IPS-18c (cell line): Measurements from ENCODE around the gene RDH5.

ENCODE experiments used
- H3K4me3 ChIP-seq: 2 replicates; pipeline ENCODE4 v1.7.0; 2013; ENCODE audit warnings: low read depth, mild to moderate bottlenecking, low read length, moderate library complexity; ENCODE audit not compliant: insufficient read depth
- H3K9me3 ChIP-seq: one replicate; pipeline ENCODE4 v1.6.1; 2013; ENCODE audit warnings: mild to moderate bottlenecking, low read length, moderate library complexity; ENCODE audit not compliant: control insufficient read depth, insufficient read depth

Gene RDH5

DNA sequence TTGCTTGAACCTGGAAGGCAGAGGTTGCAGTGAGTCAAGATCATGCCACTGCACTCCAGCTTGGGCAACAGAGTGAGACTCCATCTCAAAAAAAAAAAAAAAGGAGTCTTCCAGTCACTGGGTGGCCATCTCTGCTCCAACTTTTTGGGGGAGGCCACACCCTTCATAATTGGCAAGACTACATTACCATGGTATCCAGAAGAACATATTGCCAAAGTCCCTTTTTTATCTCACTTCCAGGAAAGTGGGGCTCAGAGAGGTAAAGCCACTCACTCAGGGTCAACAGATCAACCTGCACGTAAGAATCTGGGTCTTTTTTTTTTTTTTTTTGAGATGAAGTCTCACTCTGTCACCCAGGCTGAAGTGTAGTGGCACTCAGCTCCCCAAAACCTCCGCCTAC lies 13.7 kb downstream of the RDH5 start:
- no peak overlapping the region for H3K4me3 ChIP-seq

DNA sequence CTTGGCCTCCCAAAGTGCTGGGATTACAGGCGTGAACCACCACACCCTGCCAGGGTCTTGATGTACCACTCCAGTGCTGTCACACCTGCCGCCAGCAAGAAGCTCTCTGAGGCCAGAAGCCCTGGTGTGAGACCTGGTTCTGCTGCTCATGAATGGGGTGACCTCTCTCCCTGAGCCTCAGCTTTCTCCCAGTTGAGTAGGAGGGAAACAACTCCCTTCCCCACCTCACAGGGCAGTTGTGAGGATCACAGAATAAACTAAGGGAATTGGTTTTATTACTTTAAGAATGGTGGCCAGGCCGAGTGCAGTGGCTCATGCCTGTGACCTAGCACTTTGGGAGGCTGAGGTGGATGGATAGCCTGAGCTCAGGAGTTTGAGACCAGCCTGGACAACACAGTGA lies 14.4 kb downstream of the RDH5 start:
- Histone ChIP-seq H3K9me3 (no peaks in the 10 kb centered on the region), H3K4me3 (no peak overlapping the region)

More for the DNA sequence above, 13.7 kb downstream of the RDH5 start:
- H3K9me3 ChIP-seq, result no peaks in the 10 kb centered on the region

- Histone ChIP-seq H3K4me3 (no peak overlapping the region), H3K9me3 (no peaks in the 10 kb centered on the region)
These were observed 15.9 kb downstream of the RDH5 start for GRCh38 chr12:55736076-55736475.

- peak overlapping the region; percentile 61; the same call in 1 of the 2 replicates for H3K4me3 ChIP-seq
- no peaks in the 10 kb centered on the region for H3K9me3 ChIP-seq
These were observed 16.8 kb downstream of the RDH5 start for GRCh38 chr12:55736780-55737580.

DNA sequence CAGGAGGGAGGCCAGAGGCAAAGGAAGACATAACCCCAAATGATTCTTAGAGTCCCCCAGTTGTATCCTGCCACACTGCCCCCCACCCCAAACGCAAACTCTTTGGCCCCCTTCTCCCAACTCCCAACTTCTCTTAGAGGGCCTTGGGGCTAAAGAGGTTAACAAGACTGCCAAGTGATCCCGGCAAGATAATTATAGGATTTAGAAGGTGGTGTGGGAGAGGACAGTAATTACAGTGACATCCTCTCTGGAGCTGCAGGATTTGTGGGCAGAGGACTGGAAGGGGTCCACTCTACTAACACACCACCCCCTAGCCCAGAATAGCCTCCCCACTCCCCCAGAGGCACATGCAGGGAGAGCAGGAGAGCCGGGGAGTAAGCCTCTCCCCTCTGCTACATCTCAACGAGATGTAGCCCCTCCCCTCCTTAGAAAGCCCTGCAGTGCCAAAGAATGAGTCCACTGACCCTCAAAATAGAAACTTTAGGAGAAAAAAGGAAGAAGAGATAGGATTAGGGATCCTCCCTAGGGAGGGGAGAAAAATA lies 17.5 kb downstream of the RDH5 start:
- Histone ChIP-seq H3K9me3 (no peaks in the 10 kb centered on the region), H3K4me3 (peak overlapping the region; percentile 61)

DNA sequence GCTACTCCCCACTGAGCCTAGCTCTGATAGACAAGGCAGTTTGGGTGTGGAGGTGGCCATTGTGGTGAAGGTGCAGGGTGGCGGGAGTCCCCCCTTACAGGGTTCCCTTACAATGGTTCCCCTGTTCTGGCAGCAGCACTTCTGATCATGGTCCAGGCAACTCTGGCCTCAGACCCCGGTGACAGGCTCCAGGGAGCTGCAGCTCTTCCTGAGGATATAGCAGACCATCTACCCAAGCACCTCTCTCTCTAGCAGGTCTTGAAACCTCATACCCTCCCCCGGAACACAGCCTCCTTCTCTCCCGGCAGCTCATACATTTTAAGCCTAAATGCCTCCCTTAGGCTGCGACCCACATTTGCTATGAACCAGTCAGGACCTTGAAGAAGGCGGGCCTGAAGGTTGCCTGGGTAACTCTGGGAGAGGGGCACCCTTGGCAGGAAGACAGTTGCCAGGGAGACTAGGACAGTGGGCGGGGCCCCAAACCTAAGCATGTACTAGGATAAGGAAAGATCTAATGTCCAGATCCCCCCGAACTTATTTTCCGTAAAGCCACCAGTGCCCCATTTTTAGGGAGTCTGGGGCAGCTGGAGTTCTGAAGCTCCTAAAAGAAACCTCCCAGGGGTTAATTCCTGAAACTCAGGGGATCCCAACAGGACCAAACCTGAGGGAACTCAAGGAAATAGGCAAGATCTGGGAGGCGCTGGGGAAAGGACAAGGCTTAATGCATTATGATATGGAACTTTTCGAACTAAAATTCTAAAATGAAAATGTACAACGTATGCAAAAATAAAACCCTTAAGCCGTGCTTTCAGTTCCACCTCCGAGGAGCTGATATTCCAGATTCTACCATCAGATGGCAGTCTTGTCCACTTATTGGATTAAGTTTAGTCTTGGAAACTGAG lies 18.2 kb downstream of the RDH5 start:
- Histone ChIP-seq H3K9me3 (no peaks in the 10 kb centered on the region), H3K4me3 (peak overlapping the region; percentile 61)

DNA sequence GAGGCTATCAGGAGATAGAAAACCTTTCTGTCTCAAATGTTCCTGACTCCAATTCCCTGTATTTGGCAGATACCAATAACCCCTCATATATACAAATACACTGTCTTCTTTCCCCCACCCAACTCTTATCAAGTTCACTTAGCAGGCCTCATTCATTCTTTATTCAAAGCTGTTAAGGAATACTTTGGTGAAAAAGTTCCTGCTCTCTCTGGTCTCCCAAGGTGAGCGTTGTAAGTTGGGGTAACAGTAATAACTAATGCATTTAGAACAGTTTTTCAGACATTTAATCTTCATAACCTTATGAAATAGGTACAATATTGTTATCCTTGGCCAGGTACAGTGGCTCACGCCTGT lies 18.8 kb downstream of the RDH5 start:
- Histone ChIP-seq H3K4me3 (no peak overlapping the region), H3K9me3 (no peaks in the 10 kb centered on the region)

GRCh38 chr12:55741931-55742680 lies 21.9 kb downstream of the RDH5 start:
- Histone ChIP-seq H3K9me3 (no peaks in the 10 kb centered on the region), H3K4me3 (peak overlapping the region; percentile 60)

DNA sequence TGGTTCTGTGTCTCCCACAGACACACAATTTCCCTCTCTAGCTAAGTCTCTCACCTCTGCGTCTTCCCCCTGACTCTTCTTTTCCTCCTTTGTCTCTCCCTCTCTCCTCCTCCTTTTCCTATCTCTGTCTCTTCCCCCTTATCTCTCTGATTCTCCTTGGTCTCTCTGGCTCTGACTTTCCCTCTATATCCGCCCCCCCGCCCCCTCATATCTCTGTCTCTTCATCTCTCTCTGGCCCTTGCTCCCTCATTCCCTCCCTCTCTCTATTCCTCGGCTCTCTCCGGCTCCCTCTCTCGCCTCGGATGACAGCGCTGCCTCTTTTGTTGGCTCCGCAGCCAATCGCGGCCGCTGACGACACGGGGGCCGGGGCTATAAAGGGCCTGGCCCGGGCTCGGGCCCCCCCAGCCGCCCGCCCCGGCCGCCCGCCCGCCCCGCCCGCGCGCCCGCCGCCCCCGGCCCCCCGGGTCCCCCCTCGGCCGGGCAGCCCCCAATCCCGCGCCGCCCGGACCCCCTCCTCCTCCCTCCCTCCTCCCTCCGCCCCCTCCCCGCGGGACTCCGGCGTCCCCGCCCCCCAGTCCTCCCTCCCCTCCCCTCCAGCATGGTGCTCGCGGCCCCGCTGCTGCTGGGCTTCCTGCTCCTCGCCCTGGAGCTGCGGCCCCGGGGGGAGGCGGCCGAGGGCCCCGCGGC lies 22.7 kb downstream of the RDH5 start, which contains the start of gene GDF11:
Gene GDF11, plus strand, starts transcription at position 404 of the 687 bp plus-strand sequence. Its CDS starts 195 bp downstream, at position 599.
- peak within 1 kb of the TSS; percentile 97 for H3K4me3 ChIP-seq
- H3K9me3 ChIP-seq, result no peaks in the 10 kb centered on the region

DNA sequence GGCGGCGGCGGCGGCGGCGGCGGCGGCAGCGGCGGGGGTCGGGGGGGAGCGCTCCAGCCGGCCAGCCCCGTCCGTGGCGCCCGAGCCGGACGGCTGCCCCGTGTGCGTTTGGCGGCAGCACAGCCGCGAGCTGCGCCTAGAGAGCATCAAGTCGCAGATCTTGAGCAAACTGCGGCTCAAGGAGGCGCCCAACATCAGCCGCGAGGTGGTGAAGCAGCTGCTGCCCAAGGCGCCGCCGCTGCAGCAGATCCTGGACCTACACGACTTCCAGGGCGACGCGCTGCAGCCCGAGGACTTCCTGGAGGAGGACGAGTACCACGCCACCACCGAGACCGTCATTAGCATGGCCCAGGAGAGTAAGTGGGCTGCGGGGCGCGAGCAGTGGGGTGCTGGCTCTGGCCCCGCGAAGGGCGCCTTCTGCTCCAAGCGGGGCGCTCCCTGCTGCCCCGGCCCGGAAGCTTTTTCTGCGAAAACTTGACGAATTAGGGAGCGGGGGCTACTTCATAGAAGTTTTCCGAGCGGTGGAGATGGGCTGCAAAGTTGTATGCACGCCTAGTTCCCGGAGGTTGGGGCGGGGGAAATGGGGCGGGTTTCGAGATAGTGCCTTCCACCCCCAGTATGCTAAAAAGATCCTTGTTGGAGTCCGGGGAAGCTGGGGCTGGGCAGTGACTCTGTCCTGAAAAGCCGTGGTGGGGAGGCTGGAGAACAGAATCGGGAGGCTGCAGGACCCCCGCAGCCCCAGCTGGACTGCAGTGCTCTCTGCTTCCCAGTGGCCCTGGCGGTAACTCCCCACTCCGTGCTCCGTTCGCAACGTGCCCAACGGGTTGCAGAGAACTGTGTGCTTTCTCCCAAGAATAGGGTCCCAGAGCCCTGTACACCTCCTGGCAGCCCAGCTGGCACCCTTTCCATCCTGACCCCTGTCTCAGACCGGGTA lies 23.5 kb downstream of the RDH5 start:
- Histone ChIP-seq H3K4me3 (peak overlapping the region; percentile 97), H3K9me3 (peaks cover 2% of the 10 kb centered on the region)

DNA sequence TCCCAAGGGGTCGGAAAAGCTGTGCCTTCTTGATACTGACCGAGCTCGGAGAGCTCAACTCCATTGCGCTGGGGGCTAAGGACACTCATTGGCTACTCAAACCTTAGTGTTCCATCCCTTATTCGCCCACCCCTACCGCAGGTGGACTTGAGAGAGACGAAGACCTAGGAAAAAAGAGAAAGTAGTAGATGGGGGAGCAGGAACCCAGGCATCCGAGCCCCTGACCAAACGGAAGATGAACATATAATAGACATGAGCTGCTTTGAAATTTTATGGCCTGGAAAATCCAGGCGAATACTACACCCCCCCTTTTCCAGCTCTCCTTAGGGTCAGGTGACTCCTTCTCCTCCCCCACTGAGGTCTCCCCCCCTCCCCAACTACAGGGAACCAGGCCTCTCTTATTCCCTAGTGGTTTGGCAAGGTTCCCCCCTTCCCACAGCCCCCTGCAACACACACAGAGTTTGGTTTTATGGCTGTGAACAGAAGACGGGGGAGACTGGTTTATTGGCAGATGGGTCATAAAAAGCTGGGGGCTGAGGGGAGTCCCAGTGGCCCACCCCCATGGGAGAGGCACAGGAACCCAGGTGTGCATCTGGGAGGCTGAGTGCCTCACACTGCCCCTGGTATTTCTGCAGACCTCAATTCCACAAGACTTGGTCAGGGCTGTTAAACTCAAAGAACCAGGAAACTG lies 24.3 kb downstream of the RDH5 start:
- H3K4me3 ChIP-seq, result peak overlapping the region; percentile 97
- peaks cover 2% of the 10 kb centered on the region for H3K9me3 ChIP-seq

DNA sequence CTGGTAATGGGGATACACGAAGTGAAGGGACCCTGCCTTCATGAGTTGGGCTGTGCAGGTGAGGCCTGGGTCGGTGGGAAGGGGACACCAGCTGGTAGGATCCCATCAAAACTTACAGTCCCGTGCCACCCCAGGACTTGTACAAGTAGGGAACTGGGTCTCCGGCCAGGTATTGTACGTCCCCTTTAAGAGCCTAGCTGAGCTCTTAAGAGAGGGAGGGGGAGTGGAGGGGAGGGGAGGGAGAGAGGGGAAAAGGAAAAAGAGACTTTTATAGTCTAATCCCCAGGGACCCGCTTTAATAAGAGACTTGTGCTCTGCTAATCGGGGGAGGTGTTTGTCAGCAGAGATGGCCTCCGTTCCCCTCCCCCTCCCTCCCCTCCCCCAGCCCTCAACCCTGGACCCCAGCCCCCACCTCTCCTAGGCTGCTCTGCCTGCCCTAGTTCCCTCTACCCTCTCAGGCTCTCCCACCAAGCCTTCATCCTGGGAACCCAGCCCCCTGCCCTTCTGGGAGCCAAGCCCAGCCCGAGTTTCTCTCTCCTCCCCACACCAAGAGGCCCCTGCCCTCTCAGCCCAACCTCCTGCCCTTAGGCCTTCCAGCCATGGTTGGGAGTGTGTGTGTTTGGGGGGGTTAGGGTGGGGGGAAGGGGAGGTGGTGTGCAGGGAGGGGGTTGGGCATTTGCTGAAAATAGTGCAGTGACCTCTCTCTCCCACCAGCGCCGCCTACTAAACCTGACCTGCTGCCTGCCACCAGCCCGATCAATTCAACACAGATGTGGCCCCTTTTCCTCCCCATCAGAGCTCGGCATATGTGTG lies 25.4 kb downstream of the RDH5 start:
- peaks cover 2% of the 10 kb centered on the region for H3K9me3 ChIP-seq
- peak overlapping the region; percentile 97 for H3K4me3 ChIP-seq

- H3K9me3 ChIP-seq, result peaks cover 2% of the 10 kb centered on the region
- peak overlapping the region; percentile 46 for H3K4me3 ChIP-seq
These were observed 26.1 kb downstream of the RDH5 start for GRCh38 chr12:55746174-55746912.

DNA sequence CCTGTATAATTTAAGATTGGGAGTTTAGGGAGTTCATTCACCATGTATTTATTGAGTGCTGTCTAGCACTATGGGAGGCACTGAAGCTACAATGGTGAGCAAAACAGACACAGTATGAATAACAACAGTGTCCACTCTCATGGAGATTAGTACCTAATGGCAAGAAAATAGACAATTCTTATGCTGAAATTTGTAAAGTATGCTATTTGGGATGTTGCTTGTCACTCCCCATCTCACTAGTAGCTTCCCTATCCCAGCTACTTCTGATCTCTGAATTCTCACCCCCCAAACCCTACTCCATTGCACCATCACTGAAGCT lies 26.7 kb downstream of the RDH5 start:
- Histone ChIP-seq H3K9me3 (peaks cover 2% of the 10 kb centered on the region), H3K4me3 (0 out of 2 replicates have a peak overlapping the region, but pooled peaks have one; percentile 28)
